SIG-M5 (cell line): ENCODE results near the gene AKR7A3.

Source experiments
- DNase-seq: peaks from one replicate; lab custom pipeline; 2025; lab: John Stamatoyannopoulos, UW

The AKR7A3 gene

GRCh38 chr1:19251305-19252196 is 37.0 kb downstream of the AKR7A3 start, which contains the start of the genes EMC1 and MRTO4:
TSS of gene EMC1 (minus strand) at chr1:19251524. CDS start at chr1:19251509, 15 bp downstream.
TSS of gene MRTO4 (plus strand) at chr1:19251805. CDS start at chr1:19251836, 31 bp downstream.
- DNase-seq, result no peak

DNA sequence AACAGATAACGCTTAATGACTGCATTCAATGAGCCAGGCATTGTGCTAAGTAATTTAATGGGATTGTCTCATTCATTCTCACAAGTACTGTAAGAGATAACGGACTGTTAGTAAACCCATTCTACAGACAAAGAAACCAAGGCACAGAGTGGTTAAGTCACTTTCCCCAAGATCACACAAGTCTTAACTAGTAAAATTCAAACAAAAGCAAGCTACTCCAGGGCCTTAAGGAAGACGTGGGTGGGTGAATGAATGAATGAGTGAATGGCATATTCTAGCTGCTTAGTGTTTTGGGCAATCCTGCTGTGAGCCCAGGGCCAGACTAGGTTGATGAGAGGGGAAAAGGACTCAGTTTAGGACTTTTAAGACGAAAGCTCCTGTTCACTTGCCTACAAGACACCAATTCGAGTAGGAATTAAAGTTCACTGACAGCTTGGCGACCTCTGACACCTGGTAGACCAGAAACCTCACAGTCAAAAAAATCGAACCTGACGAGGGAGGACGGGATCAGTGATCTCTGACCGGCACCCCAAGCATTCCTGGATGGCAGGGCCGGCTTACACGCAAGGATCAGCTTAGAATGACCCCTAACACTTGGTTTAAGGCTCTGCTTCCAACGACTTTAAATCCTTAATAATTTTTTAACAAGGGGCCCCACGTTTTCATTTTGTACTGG is 37.8 kb downstream of the AKR7A3 start:
- DNase-seq, result no peak

GRCh38 chr1:19240673-19241538 is 47.7 kb downstream of the AKR7A3 start:
- no peak for DNase-seq

- no peak for DNase-seq
Measured at GRCh38 chr1:19239876-19240275, 48.7 kb downstream of the AKR7A3 start.

DNA sequence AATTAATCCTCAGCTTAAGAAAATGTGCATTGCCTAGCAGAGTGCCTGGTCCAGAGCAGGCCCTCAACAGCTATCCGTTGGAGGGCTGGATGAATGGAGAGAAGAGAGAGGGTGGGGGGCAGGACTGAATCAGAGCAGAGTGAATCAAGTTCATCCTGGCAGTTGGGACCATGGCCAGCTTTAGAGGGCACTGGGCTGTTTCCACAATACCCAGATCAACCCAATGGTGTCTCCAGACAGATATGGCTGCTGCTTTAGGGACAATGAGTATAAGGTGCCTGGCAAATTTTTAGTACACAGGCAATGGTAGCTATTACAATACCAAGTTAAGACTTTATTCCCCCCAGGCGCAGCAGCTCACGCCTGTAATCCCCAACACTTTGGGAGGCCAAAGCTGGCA is 54.3 kb downstream of the AKR7A3 start:
- no peak for DNase-seq
